GM19099 (cell line): ENCODE results near the gene PRR5.
A peak's percentile ranks its signal among the peaks of the same experiment; 100 is the strongest.

Source experiments
- POLR2A ChIP-seq: IDR thresholded peaks from 3 replicates; pipeline ENCODE4 v1.6.1; 2011; ENCODE audit warnings: low read depth; ENCODE audit not compliant: insufficient read length; ENCODE audit errors: extremely low read depth

PRR5 gene

DNA sequence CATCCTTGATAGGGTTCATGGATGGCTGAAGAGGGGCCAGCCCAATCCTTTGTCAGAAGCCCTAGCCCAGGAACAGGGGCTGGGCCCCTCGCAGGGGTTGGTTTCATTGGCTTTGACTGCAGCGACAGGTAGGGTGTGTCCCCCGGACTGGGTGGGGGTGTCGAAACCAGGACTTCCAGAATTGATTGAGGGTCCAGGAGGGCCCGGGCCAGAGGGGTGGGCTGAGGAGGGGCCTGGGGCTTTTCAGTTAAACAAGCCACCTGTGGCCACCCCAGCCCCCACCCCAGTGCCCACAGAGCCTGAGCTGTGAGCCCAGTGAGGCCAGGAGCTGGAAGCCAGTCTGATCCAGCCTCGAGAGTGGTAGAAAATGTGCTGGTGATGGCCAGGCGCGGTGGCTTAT is 18.1 kb upstream of the PRR5 start:
- no peak for TF ChIP-seq POLR2A

DNA sequence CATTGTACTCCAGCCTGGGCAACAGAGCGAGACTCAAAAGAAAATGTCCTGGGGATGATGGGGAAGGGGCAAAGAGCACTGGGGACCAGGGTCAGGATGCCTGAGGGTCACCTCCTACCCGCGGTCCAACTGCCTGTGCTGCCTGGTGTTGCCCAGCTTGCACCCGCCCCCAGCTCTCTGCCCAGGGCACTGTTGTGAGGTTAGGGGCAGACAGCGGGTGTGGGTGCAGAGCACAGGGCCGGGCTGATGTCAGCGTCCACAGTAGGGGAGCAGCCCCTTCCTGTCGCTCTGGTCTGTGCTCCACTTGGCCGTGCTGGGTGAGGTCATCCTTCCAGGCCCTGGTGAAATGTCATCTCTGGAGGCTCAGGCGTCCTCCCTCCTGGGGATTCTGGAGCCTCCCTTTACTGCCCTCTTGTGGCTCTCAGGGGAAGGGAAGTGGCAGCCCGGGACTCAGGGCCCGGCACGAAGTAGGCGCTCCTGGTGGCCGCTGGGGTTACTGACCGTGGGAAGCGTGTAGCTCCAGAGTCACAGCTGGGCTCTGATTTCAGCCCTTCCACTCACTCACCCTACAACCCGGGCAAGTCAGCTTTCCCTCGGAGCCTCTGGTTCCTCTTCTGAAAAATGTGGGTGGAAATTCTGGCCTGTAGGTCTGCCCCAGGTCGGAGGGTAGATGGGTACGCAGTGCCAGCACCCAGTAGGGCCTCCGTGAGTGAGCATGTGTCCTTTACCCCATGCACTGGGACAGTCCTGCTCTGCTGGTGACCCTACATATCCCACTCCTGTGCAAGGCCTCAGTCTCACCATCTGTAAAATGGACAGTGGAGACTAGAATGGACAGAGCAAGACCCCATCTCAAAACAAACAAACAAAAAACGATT is 17.3 kb upstream of the PRR5 start:
- TF ChIP-seq POLR2A = no peak

DNA sequence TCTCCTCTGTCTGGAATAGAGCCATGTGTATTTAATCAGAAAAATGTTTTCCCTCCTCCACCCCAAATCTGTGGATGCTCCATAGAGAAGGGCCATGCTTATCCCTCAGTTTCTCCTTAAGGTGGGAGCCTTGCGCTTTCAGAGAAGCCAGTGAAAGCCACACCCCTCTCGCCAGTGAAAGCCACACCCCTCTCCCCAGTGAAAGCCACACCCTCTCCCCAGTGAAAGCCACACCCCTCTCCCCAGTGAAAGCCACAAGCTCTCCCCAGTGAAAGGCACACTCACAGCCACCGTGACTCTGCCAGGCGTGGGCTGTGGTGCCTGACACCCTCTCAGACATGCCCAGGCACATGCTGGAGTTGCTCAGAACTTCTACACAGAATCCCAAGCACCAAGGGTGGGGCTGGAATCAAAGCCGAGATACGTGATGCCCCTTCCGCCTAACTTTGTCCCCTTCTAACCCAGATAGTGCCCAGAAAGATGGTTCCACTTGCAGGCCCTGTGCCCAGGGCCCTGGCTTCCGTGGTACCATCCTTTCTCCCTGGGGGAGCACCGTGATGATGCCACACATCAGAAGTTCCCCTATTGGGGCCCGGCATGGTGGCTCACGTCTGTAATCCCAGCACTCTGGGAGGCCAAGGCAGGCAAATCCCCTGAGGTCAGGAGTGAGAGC is 16.5 kb upstream of the PRR5 start:
- peak; percentile 44 for TF ChIP-seq POLR2A

DNA sequence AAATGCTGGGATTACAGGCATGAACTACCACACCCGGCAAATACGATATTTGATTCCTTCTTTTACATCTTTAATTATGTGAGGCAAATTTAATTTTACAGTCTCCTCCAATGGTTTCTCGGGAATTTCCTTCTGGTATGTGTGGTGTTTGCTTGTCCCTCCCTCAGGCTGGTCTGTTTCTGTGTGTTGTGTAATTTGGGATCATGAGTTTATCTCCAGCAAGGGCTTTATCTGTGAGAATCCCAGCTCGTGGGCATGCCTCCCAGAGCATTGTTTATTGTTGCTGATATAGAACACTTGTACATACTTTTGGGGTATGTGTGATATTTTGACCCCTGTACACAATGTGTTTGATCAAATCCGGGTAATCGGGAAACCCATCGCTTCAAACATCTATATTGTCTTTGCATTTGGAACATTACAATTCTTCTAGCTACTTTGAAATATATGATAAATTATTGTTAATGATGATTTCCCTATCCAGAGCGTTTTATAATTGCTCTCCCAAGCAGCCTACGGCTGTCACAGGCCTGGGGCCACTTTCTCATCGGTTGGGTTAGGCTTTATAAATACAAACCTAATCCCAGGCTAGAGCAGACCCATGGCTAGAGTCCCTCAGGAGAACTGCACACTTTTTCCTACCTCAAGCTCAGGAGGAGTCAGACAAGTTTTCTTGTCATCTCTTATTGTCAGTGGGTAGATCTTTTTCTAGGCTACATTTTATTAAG is 15.0 kb upstream of the PRR5 start:
- no peak for TF ChIP-seq POLR2A

DNA sequence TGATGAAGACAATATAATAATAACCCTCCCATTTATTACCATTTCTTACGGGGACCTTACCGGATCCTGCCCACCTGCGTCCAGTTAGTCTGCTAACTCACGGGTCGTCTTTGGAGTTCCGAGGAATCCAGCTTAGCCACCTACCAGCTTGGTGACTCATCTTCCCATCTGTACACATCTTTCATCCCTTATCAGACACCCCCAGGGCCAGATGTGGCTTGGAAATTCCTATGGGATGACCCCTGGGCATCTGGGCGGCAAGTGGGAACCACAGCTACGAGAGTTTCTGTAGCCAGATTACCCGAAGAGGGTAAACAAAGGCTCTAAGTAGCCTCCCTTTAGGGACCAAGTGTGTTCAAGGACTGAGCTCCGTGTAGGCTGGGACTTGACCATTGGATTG is 12.8 kb upstream of the PRR5 start:
- TF ChIP-seq POLR2A = no peak

DNA sequence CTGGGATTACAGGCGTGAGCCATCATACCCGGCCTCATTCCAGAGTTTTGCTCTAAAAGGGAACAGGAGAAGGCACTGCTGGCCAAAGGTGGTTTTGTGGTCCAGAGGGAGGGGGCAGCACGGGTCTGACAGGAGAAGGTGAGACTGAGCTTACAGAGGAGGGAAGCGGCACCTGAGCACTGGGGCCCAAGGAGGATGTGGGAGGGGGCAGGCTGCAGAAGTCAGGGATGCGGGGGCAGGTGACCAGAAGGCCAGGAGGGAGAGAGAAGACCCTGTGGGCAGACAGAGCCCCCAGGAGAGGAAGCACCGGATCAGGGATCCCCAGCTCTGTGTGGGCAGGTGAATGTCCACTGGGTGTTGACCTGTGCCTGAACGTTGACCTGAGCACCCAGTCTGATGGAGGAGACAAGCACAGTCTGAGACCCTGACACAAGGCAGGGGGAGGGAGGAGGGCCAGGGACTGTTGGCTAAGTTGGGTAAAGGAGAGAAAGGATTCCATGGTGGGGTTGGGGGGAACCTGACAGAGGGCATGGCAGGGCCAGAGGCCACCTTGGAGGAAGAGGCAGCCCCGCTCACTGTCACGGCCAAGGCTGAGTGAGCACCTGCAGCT is 12.0 kb upstream of the PRR5 start:
- no peak for TF ChIP-seq POLR2A

DNA sequence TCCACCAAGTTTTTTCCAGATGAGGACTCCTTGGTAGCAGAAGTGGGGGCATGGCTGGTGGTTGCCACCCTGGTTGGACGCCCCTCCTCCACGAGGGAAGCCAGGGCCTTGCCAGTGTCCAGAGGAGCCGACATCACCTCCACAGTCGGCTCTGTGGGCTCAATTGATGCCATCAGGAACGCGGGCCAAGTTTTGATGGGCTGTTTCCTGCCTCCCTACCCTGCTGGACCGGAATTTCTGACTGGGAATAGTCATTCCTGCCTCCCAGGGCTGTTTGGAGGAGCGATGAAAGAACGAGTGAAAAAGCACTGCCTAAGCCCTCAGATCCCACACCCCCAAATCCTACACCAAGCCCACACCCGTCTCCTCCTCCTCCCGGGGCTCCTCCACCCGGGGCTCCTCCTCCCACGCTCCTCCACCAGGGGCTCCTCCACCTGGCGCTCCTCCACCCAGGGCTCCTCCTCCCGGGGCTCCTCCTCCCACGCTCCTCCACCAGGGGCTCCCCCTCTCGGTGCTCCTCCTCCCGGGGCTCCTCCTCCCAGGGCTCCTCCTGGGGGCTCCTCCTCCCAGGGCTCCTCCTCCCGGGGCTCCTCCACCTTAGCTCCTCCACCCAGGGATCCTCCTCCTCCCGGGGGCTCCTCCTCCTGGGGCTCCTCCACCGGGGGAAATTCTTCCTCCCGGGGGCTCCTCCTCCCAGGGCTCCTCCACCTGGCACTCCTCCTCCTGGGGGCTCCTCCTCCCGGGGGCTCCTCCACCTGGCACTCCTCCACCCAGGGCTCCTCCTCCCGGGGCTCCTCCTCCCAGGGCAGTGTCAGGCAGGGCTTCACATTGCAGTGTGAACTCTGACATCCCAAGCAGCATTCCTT is 10.0 kb upstream of the PRR5 start:
- no peak for TF ChIP-seq POLR2A

DNA sequence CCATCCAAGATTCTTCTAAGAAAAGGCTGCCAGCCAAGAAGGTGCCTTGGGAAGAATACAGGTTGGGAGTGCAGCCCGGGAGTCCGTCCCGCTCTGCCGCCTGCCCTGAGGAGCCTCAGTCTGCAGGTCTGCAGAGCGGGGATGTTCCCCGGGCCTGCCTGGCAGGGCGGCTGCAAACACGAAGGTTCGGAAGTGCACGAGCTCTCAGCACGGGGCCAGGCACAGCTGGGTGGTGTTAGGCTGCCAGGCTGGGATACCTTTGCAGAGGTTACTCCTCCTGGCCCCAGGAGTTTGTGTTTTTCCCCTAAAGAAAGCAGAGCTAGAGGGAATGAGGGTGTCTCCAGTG is 9.4 kb upstream of the PRR5 start:
- no peak for TF ChIP-seq POLR2A

DNA sequence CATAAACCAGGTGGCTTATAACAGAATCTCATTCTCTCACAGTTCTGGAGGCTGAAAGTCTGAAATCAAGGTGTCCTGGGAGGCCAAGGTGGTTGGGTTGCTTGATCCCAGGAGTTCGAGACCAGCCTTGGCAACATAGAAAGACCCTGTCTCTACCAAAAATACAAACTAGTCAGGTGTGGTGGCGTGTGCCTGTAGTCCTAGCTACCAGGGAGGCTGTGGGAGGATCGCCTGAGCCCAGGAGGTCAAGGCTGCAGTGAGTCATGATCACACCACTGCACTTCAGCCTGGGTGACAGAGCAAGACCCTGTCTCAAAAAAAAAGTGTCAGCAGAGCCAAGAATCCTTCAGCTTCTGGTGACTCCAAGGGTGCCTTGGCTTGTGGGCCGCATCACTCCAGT is 8.9 kb upstream of the PRR5 start:
- no peak for TF ChIP-seq POLR2A

DNA sequence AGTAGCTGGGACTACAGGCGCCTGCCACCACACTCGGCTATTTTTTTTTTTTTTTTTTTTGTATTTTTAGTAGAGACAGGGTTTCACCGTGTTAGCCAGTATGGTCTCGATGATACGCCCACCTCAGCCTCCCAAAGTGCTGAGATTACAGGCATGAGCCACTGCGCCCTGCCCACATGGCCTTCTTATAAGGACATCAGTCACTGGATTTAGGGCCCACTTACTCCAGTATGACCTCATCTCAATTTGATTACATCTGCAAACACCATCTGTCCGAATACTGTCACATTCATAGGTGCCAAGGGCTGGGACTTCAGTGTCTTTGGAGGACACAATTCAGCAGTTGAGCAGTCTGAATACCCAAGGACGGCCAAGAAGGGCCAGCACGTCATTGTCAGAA is 8.2 kb upstream of the PRR5 start:
- no peak for TF ChIP-seq POLR2A

DNA sequence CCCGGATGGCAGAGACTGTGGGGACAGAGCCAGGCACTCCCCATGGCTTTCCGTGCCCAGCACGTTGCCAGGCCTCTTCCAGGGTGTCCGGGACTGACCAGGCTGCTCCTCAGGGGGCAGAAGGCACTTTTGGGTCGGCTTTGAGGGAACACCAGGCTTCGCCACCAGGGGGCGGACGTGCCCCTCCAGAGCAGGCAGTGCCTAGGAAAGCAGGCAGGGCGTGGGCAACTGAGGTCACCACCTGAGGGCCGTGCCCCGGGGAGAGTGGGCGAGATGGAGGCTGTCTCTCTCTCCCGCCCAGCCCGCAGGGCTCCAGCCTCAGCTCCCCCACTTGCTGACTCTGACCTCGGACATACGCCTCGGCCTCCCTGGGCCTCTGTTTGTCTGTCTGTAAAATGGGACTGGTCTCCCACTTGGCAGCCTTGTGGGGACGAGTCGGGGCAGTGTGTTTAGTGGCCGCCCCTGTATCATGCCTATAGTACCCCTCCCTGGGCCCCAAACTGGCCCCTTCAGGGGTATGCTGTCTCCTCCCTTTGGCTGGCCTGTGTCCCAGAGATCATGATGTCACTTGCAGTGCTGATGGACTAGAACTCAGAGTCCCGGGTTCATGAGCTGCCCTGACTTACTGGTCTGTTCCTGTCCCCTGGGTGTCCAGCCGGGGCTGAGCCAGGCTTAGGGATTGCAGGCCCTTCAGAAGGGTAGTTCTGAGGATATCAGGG is 4.4 kb upstream of the PRR5 start:
- no peak for TF ChIP-seq POLR2A

DNA sequence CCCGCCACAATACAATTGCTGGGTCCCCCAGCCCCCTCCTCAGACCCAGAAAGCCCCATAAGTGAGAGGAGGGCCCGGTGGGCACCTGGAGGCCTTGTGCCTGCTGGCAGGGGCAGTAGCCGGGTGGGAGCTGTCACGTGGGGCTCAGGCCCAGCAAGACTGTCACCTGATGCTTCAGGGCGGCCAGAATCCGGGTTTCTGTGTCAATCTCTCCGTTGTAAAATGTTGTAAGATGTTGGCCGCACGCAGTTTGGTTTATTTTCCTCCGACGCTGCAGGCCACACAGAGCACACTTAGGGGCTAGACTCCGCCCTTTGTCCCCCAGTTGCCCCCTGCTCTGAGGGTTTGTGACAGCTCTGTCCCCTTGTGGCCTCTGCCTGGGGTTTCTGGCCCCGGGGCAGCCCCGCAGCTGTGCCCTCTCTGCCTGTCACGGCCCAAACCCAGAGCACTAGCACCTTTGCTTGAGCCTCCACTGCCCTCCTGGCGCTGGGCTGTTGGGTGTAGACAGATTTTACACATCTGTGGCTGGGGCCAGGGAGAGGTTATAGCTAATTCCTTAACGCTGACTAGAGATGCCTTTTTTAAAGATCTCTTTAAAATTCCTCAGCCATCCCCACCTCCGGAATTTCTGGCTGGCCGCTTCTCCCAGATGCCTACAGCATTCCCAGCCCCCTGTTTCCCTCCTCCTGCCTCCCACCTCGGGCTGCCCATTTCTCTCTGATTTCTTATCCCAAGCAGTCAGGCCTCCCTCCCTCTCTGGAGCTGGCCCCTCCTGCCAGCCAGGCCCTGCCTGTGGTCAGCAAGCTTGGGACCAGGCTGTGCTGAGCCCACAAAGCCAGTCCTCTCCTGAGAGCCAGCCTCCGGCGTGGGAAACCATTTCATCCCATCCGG is 3.2 kb upstream of the PRR5 start:
- no peak for TF ChIP-seq POLR2A

DNA sequence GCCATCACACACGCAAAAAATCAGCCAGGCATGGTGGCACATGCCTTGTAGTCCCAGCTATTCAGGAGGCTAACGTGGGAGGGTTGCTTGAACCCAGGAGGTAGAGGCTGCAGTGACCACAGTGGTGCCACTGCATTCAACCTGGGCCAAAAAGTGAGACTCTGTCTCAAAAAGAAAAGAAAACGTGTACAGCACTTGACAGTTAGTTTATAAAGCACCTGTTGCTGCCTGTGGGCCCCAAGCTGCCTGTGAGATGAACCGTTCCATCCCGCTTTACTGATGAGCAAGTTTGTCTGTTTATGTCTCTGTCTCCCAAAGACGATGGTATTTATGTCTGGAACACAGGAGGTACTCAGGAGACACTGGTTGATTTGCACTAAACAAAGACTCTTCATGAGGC is 1.5 kb upstream of the PRR5 start:
- no peak for TF ChIP-seq POLR2A
